Mucosa of descending colon (tissue), 3 donors: ENCODE data around the gene PADI1. TPM values are rescaled to one million over a fixed set of nuclear protein-coding genes. Genes with fewer than 3 reads are reported as not detected.

Experiments used
- ATAC-seq: fragments of 200-7000 bp; cut with Tn5 transposase; one replicate; pipeline ENCODE4 v1.9.1; 2020; ENCODE audit warnings: mild to moderate bottlenecking, moderate library complexity
- DNase-seq, 3 donors: peaks; one replicate each; pipeline ENCODE4 v3.0.0-alpha.2; 2020
- H3K36me3 ChIP-seq: fragments of 200-600 bp; one replicate; pipeline ENCODE4 v1.8.0; 2021; ENCODE audit warnings: low read depth, mild to moderate bottlenecking
- H3K4me1 ChIP-seq: fragments of 200-600 bp; one replicate; pipeline ENCODE4 v1.8.0; 2021; ENCODE audit warnings: low read depth, mild to moderate bottlenecking
- H3K4me3 ChIP-seq: fragments of 200-600 bp; one replicate; pipeline ENCODE4 v1.8.0; 2021; ENCODE audit warnings: mild to moderate bottlenecking
- H3K9me3 ChIP-seq: fragments of 200-600 bp; one replicate; pipeline ENCODE4 v1.8.0; 2021; ENCODE audit warnings: mild to moderate bottlenecking
- intact Hi-C, 2 donors: fragments of 100-400 bp; cut with DNase I in 1 of 2; cut with micrococcal nuclease in 1 of 2; formaldehyde crosslinking; loops; one replicate each; pipeline versions ENCODE4 v1.11.0 to v1.11.1; 2022; cut with DNase I, micrococcal nuclease
- total RNA-seq, 3 donors: library from RNA; stranded (reverse); fragmentation: NEBNext Ultra II Directional in 2 of 3; extraction: Animal tissue kit (Norgen Biotek cat#: 25700) in 2 of 3; gene quantifications; one replicate each; pipeline versions ENCODE4 v1.2.1 to v1.2.4, GENCODE V29; 2021 to 2023
- TF ChIP-seq, protein P1 (sequence below): fragments of 200-600 bp; IDR thresholded peaks from one replicate; pipeline ENCODE4 v1.8.0; 2022; ENCODE audit warnings: antibody characterized with exemption, mild to moderate bottlenecking
- donor health status: DM: no; HTN: no; CAD: no; lungs with moderate emphysema.
- donor health status: DM: no; HTN: no; CAD: no.
- donor health status: DM: no; HTN: yes; CAD: no.

PADI1 gene
- total RNA-seq, 3 donors from 2014 or later = 0.25 to 0.65 (median 0.38) TPM

DNA sequence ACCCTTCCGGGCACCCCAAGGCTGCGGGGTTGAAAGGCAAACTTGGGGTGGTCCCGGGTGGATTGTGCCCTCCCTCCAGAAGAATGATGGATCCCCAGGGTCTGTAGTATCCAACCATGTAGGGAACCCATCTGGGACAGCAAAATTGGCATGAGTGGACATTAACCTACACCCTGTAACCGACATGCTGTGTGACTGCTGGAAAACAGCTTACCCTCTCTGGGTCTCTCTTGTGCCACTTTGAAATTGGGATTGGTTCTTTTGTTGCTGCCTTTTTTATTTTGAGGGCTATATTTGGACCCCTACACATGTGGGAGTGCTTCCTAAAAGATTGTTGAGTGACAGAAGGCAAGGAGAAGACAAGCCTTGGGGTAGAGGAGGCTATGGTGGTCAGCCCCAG is 19.5 kb downstream of the PADI1 start:
- intact Hi-C loops = no loop called here
- TF ChIP-seq, protein P1, sequence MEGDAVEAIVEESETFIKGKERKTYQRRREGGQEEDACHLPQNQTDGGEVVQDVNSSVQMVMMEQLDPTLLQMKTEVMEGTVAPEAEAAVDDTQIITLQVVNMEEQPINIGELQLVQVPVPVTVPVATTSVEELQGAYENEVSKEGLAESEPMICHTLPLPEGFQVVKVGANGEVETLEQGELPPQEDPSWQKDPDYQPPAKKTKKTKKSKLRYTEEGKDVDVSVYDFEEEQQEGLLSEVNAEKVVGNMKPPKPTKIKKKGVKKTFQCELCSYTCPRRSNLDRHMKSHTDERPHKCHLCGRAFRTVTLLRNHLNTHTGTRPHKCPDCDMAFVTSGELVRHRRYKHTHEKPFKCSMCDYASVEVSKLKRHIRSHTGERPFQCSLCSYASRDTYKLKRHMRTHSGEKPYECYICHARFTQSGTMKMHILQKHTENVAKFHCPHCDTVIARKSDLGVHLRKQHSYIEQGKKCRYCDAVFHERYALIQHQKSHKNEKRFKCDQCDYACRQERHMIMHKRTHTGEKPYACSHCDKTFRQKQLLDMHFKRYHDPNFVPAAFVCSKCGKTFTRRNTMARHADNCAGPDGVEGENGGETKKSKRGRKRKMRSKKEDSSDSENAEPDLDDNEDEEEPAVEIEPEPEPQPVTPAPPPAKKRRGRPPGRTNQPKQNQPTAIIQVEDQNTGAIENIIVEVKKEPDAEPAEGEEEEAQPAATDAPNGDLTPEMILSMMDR = no peak
- ATAC-seq = no peak
- no peak overlapping the region for H3K4me3 ChIP-seq
- no peaks in the 10 kb centered on the region for H3K9me3 ChIP-seq
- no peaks in the 10 kb centered on the region for H3K36me3 ChIP-seq
- peaks cover 3% of the 10 kb centered on the region for H3K4me1 ChIP-seq
- no peak for DNase-seq

DNA sequence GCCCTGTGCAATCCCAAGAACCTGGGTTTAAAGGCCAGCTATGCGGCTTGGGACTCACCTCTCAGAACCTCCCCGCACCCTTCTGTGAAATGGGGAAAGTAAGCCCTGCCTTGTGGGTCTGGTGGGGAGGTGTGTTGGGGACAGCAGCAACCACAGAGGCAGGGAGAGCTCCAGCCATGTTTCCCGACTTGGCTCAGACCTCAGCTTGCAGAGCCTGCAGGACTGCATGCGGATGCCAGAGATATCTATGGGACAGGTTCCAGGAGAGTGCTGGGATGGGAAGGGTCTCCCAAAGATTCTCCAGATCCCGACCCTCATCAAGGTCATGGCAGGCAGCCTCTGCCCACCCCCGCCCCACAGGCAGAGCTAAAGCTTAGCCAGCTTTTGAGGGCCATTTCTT is 20.2 kb downstream of the PADI1 start:
- no peaks in the 10 kb centered on the region for H3K36me3 ChIP-seq
- no peak overlapping the region for H3K4me3 ChIP-seq
- intact Hi-C loops = no loop called here
- TF ChIP-seq, protein P1 = no peak
- no peaks in the 10 kb centered on the region for H3K9me3 ChIP-seq
- DNase-seq (peak in 1 of 3 donors; percentile 7), ATAC-seq (no peak)
- H3K4me1 ChIP-seq = peaks cover 3% of the 10 kb centered on the region

DNA sequence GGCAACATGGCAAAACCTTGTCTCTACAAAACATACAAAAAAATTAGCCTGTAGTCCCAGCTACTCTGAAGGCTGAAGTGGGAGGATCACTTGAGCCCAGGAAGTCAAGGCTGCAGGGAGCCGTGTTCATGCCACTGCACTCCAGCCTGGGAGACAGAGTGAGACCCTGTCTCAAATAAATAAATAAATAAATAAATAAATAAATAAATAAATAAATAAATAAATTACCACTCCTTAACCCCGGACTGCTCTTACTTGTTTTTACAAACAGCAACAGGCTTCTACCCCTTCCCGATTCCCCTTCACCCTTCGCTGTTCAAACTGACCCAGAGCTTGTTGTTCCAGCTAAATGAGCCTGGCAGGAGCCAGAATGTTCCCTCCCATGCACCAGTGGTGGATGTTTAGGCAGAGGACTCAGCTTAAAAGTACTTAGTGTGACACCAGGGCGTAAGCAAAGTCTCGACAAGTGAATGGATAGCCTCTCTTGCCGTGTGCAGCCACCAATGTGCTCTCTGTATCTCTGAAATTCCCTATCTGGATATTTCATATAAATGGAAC is 22.5 kb downstream of the PADI1 start:
- no peak for DNase-seq
- Histone ChIP-seq H3K4me3 (no peak overlapping the region), H3K9me3 (no peaks in the 10 kb centered on the region), H3K36me3 (no peaks in the 10 kb centered on the region), H3K4me1 (peaks cover 8% of the 10 kb centered on the region)
- TF ChIP-seq, protein P1 = no peak
- intact Hi-C loops = no loop called here
- no peak for ATAC-seq

DNA sequence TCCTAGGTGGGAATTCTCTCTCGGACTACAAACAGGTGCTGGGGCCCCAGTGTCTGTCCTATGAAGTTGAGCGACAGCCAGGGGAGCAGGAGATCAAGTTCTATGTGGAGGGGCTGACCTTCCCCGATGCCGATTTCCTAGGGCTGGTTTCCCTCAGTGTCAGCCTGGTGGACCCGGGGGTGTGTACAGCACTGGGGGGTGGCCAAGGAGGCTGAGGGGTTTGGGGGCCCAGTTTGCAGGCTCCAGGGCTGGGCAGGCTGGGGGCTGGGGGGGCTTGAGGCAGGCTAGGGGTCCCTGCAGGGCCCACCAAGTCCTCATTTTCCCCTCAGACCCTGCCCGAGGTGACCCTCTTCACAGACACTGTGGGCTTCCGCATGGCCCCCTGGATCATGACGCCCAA is 23.7 kb downstream of the PADI1 start:
- Histone ChIP-seq H3K36me3 (no peaks in the 10 kb centered on the region), H3K4me1 (peaks cover 16% of the 10 kb centered on the region), H3K4me3 (no peak overlapping the region), H3K9me3 (no peaks in the 10 kb centered on the region)
- intact Hi-C loops = no loop called here
- no peak for ATAC-seq
- peak in 1 of 3 donors; percentile 40 for DNase-seq
- TF ChIP-seq, protein P1 = no peak

DNA sequence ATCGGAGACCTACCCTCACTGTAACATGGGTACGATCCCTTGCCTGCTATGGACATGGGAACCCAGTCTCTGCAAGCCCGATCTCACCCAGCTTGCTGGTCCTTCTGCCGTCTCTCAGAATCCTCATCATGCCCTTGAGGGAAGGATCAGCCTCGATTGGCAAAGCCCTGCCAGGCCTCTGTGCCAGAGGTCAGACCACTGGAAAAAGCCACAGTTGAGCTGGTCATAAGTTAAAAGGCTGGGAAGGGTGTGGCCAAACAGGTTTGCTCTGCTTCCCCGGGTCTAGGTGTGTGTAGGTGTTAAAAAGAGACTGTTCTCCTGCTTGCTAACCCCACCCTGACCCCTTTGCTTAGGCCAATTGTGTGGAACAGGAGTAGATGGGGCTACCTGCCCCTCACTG is 24.5 kb downstream of the PADI1 start:
- intact Hi-C loops = no loop called here
- peak in 2 of 3 donors; percentile 79 to 82 for DNase-seq
- TF ChIP-seq, protein P1 = no peak

DNA sequence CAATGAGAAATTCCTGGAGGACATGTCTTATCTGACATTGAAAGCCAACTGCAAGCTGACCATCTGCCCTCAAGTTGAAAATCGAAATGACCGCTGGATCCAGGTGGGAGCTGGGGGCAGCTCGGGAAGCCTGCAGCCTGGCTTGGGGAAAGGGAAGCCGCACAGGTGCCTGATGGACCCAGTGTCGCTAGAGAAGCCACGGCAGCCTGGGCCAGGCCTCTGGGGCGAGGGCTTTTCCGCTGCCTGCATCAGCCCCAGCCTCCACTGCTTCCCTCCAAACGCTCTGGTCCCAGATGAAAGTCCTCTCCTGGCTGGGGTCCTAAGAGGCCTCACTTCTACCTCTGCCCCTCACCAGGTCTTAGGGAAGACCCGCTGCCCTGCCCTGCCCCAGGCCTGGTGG is 25.2 kb downstream of the PADI1 start:
- H3K9me3 ChIP-seq = no peaks in the 10 kb centered on the region
- H3K4me3 ChIP-seq = no peak overlapping the region
- intact Hi-C loops = no loop called here
- ATAC-seq = no peak
- peaks cover 28% of the 10 kb centered on the region for H3K4me1 ChIP-seq
- peak in 1 of 3 donors; percentile 48 for DNase-seq
- TF ChIP-seq, protein P1 = no peak
- no peaks in the 10 kb centered on the region for H3K36me3 ChIP-seq

More for the DNA sequence above, 24.5 kb downstream of the PADI1 start:
- peaks cover 23% of the 10 kb centered on the region for H3K4me1 ChIP-seq
- H3K36me3 ChIP-seq = no peaks in the 10 kb centered on the region
- H3K4me3 ChIP-seq = no peak overlapping the region
- no peaks in the 10 kb centered on the region for H3K9me3 ChIP-seq
- peak; percentile 61 for ATAC-seq
